Stimulated activated CD8-positive, alpha-beta memory T cell treated with anti-CD3 and anti-CD28 coated beads, Interleukin-7, amount 100 ng/mL, for 48 hours (primary cell): Measurements from ENCODE around the gene AMER2.
"Not testable (repeated sequence)": the region's sequence is repeated elsewhere in the genome, so short reads cannot be mapped to it uniquely, and the experiment has no call there.

ENCODE experiments used
- DNase-seq, 2 donors: peaks; one replicate each; pipeline ENCODE4 v3.0.0-alpha.2; 2020; ENCODE audit warnings: low read depth in 1 of 2; ENCODE audit errors: extremely low read depth in 1 of 2

The AMER2 gene

DNA sequence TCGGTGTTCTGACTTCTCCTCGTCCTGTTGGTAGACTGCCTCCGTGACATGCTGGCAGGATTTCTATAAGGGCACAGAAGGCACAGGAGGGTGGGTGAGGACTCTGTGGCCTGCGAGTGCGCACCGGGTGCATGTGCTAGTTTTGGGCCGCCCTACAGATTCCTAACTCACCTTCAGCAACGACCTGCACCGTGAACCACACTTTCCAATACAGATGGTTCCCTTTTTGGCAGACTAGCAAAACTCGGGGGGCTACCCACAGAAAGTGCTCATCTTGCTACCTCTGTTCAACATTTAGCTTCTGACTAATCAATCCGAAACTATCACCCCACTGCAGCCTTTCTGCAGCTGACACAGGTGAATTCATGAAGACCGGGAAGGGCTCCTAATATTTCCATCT lies 14.1 kb upstream of the AMER2 start:
- DNase-seq: no peak

DNA sequence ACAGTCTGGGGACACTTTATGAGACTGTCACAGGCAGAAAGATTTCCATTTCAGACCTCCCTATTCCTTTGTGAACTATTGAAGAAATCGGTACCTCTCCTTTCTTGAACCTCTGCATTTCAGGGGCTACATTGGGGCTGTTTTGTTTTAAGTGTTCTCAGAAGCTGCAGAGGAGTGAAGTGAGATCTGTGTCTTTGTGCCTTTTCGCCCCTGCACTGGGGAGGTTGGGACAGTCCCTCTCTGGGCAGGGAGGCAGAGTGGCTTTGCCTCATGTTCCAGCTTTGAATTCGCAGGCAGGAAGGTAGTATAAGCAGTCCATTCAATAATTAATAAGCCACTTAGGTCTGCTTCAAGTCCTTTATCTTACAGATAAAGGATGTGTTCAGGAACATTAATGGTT lies 9.5 kb upstream of the AMER2 start:
- DNase-seq: no peak

- no peak for DNase-seq
Observed at GRCh38 chr13:25180775-25181537, 8.9 kb upstream of the AMER2 start.

GRCh38 chr13:25179832-25180774 lies 8.0 kb upstream of the AMER2 start:
- DNase-seq: no peak

- DNase-seq: no peak
Observed at GRCh38 chr13:25179011-25179410, 6.9 kb upstream of the AMER2 start.

- DNase-seq: no peak
Observed at GRCh38 chr13:25178070-25178469, 6.0 kb upstream of the AMER2 start.

- DNase-seq: no peak
Observed at GRCh38 chr13:25177636-25178035, 5.5 kb upstream of the AMER2 start.

- DNase-seq: no peak
Observed at GRCh38 chr13:25177012-25177411, 4.9 kb upstream of the AMER2 start.

DNA sequence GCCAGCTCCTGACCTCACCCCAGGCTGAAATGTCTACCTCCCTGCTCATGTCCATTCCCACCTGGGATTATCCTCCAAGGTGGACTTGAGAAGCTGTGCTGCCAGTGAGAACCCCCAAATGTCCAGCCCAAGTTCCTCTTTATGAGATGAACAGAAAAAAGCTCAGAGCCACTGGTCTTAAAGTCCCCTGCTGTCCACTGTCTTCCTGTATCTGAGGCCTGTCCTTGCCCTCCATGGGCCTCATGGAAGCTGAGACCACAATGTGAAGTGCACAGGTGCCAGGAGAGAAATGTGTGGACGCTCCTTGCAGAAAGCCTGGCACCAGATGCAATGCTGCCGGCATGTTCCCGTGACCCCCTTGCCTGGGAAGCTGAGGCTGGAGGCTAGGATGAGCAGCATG lies 3.3 kb upstream of the AMER2 start:
- DNase-seq: no peak

DNA sequence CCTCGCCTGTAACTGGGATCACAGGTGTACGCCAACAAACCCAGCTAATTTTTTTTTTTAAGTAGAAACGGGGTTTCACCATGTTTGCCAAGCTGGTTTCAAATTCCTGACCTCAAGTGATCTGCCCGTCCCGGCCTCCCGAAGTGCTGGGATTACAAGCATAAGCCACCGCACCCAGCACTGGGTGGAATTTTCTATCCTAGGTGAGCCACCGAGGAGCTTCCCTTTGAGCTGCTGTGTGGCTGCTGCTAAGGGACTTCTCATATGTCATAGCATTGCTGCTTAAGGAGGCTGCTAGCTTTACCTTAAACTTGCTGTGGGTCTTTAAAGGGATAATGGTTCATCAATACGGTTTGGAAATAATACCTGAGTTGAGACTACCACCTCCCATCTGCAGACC lies 2.9 kb upstream of the AMER2 start:
- DNase-seq: no peak

DNA sequence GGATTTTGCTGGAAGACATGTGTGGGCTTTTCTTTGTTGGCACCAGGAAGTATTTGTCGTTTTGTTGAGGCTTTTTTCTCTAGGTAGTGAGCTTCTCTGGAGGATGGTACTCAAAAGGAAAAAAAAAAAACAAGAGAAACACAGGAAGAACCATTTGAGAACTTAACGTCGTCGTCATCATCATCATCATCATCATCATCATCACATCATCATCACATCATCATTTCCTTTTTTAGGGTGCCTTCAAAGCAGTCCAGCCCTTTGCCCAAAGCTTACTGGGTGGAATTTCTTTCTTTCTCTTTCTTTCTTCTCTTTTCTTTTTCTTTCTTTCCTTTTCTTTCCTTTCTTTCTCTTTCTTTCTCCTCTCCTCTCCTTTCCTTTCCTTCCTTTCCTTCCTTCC lies 2.2 kb upstream of the AMER2 start:
- no peak for DNase-seq

DNA sequence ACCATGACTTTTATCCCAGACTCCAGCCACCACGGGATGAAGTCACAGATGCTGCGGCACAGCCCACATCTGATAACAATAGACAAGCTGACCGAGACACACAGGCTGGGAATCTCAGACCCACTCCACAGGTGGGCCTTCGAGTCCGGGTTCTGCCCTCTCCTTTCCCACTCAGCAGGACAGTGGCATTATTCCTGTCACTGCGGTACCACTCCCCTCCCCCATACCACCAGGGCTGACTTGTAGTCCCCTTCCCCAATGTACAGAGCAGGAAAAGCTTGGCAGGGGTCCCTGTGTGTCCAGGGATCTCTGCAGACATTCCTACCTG lies 179 bp upstream of the AMER2 start:
- DNase-seq: no peak

- DNase-seq: no peak
Observed at GRCh38 chr13:25171170-25171516, 945 bp downstream of the AMER2 start.

DNA sequence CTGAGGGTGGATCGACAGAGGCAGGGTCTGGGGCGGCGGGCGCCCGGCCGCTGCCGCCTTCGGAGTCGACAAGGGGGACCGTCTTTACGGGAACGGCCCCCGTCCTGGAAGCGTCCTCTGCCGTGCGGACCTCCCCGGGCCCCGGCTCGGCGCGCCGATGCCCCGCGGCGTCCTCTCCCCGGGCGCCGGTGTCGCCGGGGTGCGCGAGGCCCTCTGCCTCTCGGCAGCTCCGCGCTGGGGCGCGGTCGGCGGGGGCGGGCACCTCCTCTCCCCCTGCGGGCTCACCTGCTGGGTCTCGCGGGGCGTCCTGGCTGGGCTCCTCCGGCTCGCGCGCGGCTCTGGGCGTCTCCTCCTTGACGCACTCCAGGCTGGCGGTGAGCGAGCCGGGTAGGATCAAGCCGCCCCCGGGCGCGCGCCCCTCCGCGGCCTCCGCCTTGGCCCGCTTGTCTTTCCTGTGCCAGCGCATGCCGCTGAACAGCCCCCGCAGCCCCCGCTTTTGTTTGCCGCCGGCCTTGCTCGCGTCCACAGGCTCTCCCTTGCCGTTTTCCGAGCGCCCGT lies 1.5 kb downstream of the AMER2 start:
- no peak for DNase-seq

- DNase-seq: no peak
Observed at GRCh38 chr13:25169951-25170553, 2.0 kb downstream of the AMER2 start.

DNA sequence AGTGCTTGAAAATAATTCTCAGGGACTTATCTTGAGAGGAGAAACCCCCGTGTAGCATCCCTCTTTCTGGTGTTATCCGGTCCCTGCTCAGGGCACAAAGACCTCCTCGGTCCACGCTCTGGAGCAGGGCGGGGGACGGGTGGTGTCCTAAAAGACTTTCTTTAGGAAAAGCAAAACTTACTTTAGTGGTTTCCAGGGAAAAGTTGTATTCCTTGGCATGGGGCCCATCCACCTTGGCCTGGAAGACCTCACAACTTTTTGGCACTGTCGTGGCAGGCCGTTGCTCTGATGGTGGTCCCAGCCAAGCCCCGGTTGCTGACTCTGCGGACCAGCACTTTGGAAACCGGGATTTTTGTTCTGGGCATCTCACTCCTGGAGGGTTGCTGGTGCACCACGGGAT lies 2.7 kb downstream of the AMER2 start:
- no peak for DNase-seq

GRCh38 chr13:25168790-25169189 lies 3.3 kb downstream of the AMER2 start:
- DNase-seq: no peak

- no peak for DNase-seq
Observed at GRCh38 chr13:25167382-25168174, 4.5 kb downstream of the AMER2 start.

- no peak for DNase-seq
Observed at GRCh38 chr13:25166306-25166705, 5.8 kb downstream of the AMER2 start.

GRCh38 chr13:25165663-25166062 lies 6.4 kb downstream of the AMER2 start:
- DNase-seq: no peak

- DNase-seq: not testable (repeated sequence)
Observed at GRCh38 chr13:25165163-25165562, 6.9 kb downstream of the AMER2 start.
